CD4-positive, alpha-beta T cell treated with Interleukin-2 at 100 ng/mL for 4 hours (primary cell): ENCODE measurements around the gene GPAT2.
"Not testable (repeated sequence)": the region's sequence is repeated elsewhere in the genome, so short reads cannot be mapped to it uniquely, and the experiment has no call there.

Experiments
- DNase-seq: peaks from one replicate; pipeline ENCODE4 v3.0.0-alpha.2; 2020; ENCODE audit warnings: low spot score

The GPAT2 gene

GRCh38 chr2:96064047-96064675, 29.4 kb upstream of the GPAT2 start:
- not testable (repeated sequence) for DNase-seq

- peak; percentile 7 for DNase-seq
Observed at GRCh38 chr2:96063116-96063899, 28.6 kb upstream of the GPAT2 start.

- not testable (repeated sequence) for DNase-seq
Observed at GRCh38 chr2:96062483-96062882, 27.8 kb upstream of the GPAT2 start.

GRCh38 chr2:96061901-96062300, 27.2 kb upstream of the GPAT2 start:
- DNase-seq: not testable (repeated sequence)

GRCh38 chr2:96061197-96061817, 26.6 kb upstream of the GPAT2 start:
- DNase-seq: not testable (repeated sequence)

GRCh38 chr2:96060325-96060724, 25.6 kb upstream of the GPAT2 start:
- not testable (repeated sequence) for DNase-seq

GRCh38 chr2:96059443-96059842, 24.7 kb upstream of the GPAT2 start:
- not testable (repeated sequence) for DNase-seq

- not testable (repeated sequence) for DNase-seq
Observed at GRCh38 chr2:96055830-96056229, 21.1 kb upstream of the GPAT2 start.

- DNase-seq: not testable (repeated sequence)
Observed at GRCh38 chr2:96054537-96054936, 19.8 kb upstream of the GPAT2 start.

GRCh38 chr2:96053385-96053784, 18.7 kb upstream of the GPAT2 start:
- not testable (repeated sequence) for DNase-seq

GRCh38 chr2:96052632-96053031, 17.9 kb upstream of the GPAT2 start:
- DNase-seq: not testable (repeated sequence)

GRCh38 chr2:96049917-96050262, 15.2 kb upstream of the GPAT2 start:
- DNase-seq: not testable (repeated sequence)

GRCh38 chr2:96049049-96049916, 14.6 kb upstream of the GPAT2 start:
- not testable (repeated sequence) for DNase-seq

- not testable (repeated sequence) for DNase-seq
Observed at GRCh38 chr2:96035554-96035953, 838 bp upstream of the GPAT2 start.

- not testable (repeated sequence) for DNase-seq
Observed at GRCh38 chr2:96033997-96034396, 719 bp downstream of the GPAT2 start.

- not testable (repeated sequence) for DNase-seq
Observed at GRCh38 chr2:96027725-96028325, 6.9 kb downstream of the GPAT2 start.

GRCh38 chr2:96025755-96026154, 9.0 kb downstream of the GPAT2 start:
- DNase-seq: not testable (repeated sequence)

- DNase-seq: no peak
Observed at GRCh38 chr2:96025194-96025492, 9.6 kb downstream of the GPAT2 start.

GRCh38 chr2:96024336-96025193, 10.2 kb downstream of the GPAT2 start:
- no peak for DNase-seq

- DNase-seq: not testable (repeated sequence)
Observed at GRCh38 chr2:96023701-96024100, 11.0 kb downstream of the GPAT2 start.
